OCI-M2 (cell line): ENCODE measurements around the gene BMP2.

Experiments
- DNase-seq: peaks from one replicate; lab custom pipeline; 2025; ENCODE audit not compliant: unreplicated experiment; lab: John Stamatoyannopoulos, UW

Gene BMP2

DNA sequence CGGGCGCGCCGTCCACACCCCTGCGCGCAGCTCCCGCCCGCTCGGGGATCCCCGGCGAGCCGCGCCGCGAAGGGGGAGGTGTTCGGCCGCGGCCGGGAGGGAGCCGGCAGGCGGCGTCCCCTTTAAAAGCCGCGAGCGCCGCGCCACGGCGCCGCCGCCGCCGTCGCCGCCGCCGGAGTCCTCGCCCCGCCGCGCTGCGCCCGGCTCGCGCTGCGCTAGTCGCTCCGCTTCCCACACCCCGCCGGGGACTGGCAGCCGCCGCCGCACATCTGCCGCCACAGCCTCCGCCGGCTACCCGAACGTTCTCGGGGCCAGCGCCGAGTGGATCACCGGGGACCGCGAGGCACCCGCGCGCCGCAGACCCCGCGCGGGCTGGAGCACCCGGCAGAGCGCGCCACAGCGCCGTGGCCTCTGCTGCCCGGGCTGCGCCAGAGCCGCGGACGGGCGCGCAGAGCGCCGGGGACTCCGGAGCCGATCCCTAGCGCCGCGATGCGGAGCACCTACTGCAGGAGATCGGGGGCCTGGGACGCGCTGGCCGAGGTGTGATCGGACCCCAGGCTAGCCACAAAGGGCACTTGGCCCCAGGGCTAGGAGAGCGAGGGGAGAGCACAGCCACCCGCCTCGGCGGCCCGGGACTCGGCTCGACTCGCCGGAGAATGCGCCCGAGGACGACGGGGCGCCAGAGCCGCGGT is at the start of gene BMP2:
Gene BMP2, plus strand, starts transcription at position 151 of the 692 bp plus-strand sequence. CDS start 2,441 bp downstream, outside the sequence.
- DNase-seq = no peak

DNA sequence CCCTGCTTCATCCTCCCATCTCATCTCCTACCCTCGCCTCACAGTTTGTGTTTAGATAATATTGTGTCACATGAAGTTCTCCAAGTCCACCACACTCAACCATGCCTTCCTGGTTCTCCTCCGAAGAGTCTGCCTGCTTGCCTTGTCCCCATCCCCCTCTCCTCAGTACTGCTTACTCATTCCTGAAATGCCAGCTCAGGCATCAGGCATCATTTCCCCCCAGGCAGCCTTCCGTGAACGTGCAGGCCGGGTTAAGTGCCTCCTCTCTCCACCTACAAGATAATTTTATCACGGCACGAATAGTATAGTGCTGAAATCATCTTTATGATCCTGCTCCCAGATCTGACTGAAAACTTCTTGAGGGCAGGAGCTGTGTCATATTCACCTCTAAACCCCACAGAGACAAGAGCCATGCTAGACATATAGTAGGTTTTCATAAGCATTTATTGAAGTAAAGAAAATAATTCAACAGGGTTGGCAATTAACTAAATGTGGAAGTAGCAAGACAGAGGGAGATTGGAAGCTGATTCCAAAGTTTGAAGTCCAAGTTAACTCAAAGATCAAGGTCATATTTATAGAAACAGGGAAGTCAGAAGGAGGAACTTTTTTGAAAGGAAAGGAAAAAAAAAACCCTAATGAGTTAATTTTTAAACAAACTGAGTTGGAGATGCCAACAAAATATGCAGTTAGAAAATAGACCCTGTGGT is 48.7 kb upstream of the BMP2 start:
- no peak for DNase-seq

GRCh38 chr20:6719369-6719721 is 48.1 kb upstream of the BMP2 start:
- no peak for DNase-seq

DNA sequence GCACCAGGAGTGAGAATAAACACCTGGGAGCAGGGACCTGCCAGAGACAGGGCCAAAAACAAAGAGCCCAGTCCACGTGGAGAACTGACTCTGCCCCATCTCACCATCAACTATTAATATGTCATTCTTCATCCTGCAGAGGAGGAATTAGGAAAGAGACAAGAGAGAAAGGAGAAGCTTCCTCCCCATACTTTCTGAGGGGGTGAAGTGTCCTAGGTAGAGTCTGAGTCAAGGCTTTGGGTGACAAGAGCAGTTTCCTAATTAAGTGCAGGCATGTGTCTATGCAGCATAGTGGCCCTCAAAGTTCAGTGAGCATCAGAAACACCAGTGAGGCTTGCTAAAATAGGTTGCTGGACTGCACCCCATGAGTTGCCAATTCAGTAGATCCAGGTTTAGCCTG is 40.7 kb upstream of the BMP2 start:
- DNase-seq = no peak

DNA sequence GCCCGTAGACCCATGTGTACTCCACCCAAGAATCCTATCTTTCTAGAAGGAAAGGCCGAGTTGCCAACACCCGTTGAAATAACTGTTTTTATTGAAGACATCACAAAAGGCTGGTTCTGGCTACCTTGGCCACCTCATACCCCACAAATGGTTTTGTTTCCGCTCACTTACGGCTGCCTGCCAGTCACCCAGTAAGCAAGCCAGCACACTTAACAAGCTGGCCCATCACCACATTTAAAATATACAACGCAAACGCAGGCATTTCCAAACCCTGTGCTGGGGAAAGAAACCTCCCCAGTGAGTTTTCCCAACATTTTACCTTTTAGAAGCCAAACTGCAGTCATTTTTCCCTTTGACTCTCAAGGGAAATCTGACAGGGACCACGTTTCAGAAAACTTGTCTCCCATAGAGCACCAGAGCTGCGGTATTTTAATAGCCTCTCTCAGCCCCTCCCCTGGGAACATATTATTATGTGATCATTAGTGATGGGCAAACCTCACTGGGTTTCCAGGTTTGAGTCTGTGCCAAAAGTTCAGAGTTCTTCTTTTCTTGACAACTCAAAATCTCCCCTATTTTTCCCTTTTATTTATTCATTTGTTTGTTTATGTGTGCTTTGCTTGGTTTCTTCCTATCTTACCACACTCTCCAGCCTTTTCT is 36.7 kb upstream of the BMP2 start:
- DNase-seq = no peak

DNA sequence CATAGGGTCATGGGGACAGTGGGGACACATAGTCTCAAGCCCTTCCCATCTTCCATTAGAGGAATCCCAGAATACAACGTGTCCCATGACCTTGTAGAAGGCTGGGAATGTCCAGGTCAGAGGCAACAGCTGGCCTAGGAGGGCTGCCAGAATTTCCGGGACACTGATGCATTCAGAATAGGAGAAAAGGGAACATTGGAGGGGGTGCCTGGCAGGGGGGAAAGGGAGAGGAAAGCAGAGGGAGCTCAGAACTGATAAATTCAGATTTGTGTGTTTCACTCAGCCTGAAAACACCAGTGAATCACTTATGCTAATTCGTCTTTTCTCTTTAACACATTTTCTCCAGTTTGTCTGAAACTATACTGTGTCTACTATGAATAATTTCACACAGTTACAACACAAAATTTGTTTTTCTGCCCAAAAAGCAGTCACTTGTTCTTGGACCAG is 35.5 kb upstream of the BMP2 start:
- no peak for DNase-seq

DNA sequence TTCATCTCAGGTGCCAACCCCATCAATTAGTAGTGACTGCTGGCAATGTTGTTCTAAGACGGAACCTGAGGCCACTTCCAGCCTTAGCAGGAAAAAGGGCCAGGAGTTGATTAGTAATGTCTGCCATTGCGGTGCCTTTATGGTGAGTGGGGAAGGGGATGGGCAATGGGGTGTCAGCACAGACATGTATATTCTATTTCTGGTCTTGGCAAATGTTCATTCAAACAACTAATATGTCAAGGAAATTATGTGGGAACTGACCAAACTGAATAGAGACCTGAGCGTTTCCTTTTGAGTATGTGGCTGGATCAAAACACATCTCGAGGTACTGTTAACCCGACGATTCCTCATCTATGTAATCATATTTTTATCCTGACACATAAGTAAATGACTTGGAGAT is 34.6 kb upstream of the BMP2 start:
- DNase-seq = no peak

DNA sequence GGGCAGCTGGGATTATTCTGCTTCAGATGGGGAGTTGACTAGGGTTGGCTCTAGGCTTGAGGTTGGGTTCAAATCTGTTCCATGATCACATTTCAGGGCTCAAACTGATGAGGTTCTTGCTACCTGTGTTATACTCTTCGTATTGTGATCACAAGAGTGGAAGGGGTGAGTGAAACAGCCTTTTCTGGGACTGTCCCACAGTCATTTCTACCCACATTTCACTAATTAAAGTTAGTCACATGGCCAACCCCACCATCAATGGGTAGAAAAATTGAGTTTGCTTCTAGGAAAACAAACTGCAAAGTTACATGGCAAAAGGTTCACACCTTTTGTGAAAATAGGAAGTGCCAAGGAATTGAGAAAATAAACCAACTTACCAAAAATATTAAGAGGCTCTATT is 33.5 kb upstream of the BMP2 start:
- DNase-seq = no peak

DNA sequence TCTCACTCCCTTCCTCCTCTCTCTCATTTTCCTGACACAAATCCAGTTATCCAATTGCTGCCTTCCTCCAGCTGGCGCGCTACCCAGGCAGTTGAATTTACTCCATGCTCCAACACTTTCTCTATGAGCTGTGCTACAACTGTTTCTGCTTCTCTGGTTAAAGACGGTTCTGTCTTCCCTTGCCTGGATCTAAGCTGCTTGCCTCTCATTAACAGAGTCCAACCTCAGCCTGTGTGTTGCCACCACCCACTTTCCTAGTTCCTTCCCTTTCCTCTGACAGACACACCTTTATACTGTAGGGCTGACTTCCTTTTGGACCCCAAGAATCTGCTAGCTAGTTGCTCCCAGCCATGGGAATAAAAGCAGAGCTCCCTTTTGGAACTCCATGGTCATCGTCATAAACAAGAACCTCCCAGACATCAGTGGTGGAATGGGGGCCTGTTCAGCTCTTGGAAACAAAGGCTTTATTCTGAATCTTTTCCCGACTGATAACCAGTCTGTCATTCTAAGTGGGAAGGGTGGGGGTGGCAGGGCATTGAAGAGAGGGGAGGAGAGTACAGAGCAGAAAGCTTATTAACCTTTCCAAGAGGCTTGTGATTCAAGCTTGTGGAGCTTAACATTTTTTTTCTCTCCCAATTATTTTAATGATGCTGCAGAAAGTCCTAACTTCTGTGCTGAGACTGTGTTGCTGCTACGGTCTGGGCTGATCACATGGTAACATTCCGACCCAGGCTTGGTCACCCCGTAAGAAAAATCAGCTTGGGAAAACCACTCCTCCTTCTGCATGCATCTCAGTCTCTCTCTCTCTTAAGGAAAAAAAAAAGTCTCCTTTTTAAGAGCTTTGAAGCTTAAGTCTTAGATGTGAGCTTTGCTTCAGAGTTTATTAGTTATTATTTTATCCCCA is 31.3 kb upstream of the BMP2 start:
- no peak for DNase-seq

GRCh38 chr20:6739406-6739805 is 28.1 kb upstream of the BMP2 start:
- DNase-seq = no peak

DNA sequence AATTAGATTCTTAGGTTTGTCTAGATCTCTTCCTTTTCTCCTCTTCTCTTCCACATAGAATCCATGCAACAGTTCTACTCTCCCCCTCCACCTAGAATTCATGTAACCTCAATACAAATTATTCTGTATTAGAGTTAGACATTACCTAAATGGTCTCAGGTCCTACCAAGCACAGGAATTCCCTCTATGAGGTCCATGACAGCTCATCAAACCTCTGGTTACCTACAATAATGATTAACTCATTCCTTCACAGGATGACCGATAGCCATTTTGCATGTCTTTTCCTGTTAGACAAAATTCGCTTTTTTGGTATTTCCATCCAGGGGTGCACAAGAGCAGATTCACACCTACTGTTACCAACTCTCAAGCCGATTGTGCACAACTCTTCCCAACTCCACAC is 27.4 kb upstream of the BMP2 start:
- no peak for DNase-seq

DNA sequence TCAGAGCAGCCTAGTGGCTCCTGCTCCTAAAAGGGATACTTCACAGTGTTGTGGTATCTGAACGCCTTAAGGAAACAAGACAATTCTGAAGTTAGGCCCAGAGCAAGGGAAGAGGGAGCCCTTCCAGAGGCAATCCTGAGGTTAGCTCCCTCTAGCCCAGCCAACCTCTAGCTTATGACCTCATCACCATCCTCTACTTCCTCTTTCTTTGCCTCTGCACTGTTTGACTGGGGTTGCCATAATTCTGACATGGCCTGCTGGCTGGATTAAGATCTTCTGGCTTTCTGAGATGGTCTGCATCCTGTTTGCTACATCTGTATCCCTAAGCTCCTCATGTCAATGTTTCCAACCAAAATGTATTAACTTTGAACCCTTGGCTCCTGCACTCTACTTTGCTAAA is 23.3 kb upstream of the BMP2 start:
- DNase-seq = no peak

GRCh38 chr20:6744805-6745204 is 22.7 kb upstream of the BMP2 start:
- no peak for DNase-seq

DNA sequence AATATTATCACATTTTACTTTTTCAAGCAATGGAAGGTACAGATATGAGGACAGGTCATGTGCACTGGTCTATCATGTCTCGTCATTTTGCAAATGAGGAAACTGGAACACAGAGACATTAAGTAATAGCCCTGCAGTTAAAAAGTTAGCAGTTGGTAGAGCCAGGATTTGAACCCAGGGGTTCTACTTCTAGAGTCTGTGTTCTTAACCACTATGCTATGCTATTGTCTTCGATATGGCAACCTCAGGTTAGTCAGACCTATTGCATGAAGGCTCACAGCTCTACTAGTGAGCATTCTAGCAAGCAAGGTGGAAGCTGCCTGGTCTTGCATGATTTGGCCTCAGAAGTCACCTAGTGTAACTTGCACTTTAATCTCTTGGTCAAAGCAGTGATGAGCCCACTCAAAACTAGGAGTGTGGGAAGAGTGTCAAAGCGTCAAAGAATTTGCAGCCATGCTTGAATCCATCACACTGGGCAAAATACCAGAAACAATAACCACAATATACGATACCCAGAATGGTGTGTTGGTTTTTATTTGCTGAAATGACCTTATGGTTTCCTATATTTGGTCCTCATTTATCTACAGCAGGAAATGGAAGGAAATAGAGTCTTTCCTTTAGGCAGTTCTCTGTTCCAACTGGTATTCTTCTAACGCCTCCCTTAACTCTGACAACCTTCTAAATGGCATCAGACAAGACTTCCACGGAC is 20.4 kb upstream of the BMP2 start:
- no peak for DNase-seq

DNA sequence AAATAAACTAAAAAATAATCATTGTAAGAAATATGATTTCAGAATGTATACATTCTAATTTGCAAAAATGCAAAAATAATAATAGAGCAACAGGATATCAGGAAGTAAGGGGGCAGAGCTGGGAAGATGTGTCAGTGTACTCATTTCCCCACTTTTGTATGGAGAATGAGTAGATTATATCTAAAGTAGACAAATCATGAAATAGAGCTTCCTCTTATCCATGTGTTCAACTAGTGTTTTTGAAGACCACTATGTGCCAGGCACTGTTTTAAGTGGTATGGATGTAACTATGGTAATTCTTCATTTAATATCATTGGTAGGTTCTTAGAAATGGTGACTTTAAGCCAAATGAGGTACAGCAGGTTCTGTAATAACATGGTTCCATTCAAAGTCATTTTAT is 17.0 kb upstream of the BMP2 start:
- DNase-seq = no peak

DNA sequence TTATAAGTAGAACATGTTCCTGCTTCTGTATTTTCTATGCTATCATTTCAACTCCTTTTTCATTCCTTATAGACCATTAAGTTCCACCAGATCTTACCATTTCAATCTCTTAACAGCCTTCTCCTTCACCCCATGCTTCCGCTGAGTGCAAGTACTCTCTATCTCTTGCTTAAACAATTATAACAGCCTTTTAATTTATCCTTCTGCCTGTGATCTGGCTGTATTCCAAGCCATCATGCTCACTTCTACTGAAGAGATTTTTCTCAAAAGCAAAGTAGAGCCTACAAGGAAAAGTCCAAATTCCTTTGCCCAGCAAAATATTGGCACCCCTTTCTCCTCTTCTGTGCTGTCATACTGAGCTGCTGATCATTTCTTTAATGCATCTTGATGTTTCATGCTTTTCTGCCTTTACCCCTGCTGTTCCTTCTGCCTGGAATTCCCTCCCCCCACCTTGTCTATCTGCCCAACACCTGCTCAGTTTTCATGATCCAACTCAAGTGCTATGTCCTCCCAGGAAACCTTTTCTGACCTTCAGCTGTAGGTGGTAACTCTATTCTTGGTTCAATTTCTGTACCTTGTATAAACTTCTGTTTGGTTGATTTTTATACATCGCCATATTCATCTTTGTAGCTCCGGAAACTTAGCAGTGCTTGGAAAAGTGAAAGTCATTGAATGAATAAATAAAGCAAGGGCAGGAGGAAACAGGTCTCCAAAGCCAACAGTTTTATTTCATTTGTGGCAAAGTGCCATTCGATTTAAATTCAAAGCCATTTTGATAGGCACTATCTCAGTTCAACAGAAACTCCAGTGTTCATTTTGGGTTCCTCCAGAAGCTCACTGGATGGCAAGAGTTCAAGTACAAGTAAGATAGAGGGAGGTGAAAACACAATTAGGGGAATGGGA is 10.5 kb upstream of the BMP2 start:
- no peak for DNase-seq

DNA sequence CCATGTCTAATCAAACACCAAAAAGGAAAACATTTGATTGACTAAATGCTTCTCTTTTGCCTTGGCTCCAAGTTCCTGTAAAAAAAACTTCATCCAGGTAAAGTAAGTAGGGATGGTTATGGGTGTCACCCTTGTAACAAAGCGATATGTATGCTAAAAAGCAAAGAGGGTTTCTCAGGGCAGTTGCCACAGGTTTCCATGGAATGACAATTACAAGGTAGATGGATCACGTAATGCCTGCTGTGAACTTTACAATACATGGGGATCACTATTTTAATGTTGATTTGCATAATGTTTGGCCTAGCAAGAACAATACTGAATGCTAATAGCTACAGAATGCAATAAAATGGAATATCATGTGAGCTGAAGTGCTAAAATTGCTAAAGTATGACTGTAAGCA is 2.9 kb upstream of the BMP2 start:
- DNase-seq = no peak

- DNase-seq = no peak
Observed at GRCh38 chr20:6765469-6766058, 1.9 kb upstream of the BMP2 start.

DNA sequence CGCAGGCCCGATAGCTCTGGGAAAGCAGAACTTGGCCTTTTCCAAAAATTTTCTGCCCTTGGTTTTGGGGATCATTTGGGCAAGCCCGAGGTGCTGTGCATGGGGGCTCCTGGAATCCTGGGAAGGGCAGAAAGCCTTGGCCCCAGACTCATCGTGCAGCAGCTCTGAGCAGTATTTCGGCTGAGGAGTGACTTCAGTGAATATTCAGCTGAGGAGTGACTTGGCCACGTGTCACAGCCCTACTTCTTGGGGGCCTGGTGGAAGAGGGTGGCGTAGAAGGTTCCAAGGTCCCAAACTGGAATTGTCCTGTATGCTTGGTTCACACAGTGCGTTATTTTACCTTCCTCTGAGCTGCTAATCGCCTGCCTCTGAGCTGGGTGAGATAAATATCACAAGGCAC is 1.1 kb upstream of the BMP2 start:
- DNase-seq = no peak
